CD14-positive monocyte (primary cell): ENCODE measurements around the gene GRIK4. TPM values are rescaled to one million over a fixed set of nuclear protein-coding genes. Genes with fewer than 3 reads are reported as not detected.

ENCODE experiments used
- DNase-seq, 3 donors: peaks; one replicate each; pipeline ENCODE4 v3.0.0-alpha.2; 2011 to 2022
- H2AFZ ChIP-seq: 2 replicates; pipeline ENCODE4 v1.6.0; 2012; ENCODE audit warnings: mild to moderate bottlenecking, low read depth, low read length, inconsistent platforms; ENCODE audit not compliant: insufficient read depth, poor library complexity, severe bottlenecking
- H3K27ac ChIP-seq, 2 donors: 1 replicate in 1 of 2; 2 replicates in 1 of 2; pipeline ENCODE4 v1.5.1; 2012 to 2013; ENCODE audit warnings: low read length in 2 of 2, control low read depth in 1 of 2, inconsistent platforms in 1 of 2, low read depth in 1 of 2, mild to moderate bottlenecking in 1 of 2
- H3K27me3 ChIP-seq, 2 donors: one replicate each; pipeline versions ENCODE4 v1.6.0 to v1.6.1; 2011 to 2013; ENCODE audit warnings: low read length in 2 of 2; ENCODE audit not compliant: control insufficient read depth in 2 of 2, insufficient read depth in 2 of 2
- H3K36me3 ChIP-seq, 2 donors: replicated peaks in 1 of 2; 1 replicate in 1 of 2; 2 replicates in 1 of 2; pipeline versions ENCODE4 v1.5.1 to v1.6.1; 2012 to 2013; ENCODE audit warnings: low read length in 2 of 2, control low read depth in 1 of 2, inconsistent platforms in 1 of 2, mild to moderate bottlenecking in 1 of 2; ENCODE audit not compliant: insufficient read depth in 2 of 2, control insufficient read depth in 1 of 2
- H3K4me1 ChIP-seq, 2 donors: 1 replicate in 1 of 2; 2 replicates in 1 of 2; pipeline versions ENCODE4 v1.5.1 to v1.6.1; 2012 to 2013; ENCODE audit warnings: low read length in 2 of 2, control low read depth in 1 of 2, inconsistent platforms in 1 of 2, mild to moderate bottlenecking in 1 of 2, moderate library complexity in 1 of 2; ENCODE audit not compliant: insufficient read depth in 2 of 2, control insufficient read depth in 1 of 2
- H3K4me2 ChIP-seq: replicated peaks from 2 replicates; pipeline ENCODE3; 2012; ENCODE audit warnings: low read length, moderate library complexity, mild to moderate bottlenecking; ENCODE audit not compliant: poor library complexity, severe bottlenecking; ENCODE audit errors: extremely low read depth
- H3K4me3 ChIP-seq, 3 experiments: fragments of 200-600 bp in 1 of 3; sonication (generic) in 1 of 3; replicated peaks in 1 of 3; 1 replicate in 2 of 3; 2 replicates in 1 of 3; pipeline ENCODE4 v1.5.1; 2011 to 2013; ENCODE audit warnings: low read length in 3 of 3, mild to moderate bottlenecking in 3 of 3, control low read depth in 2 of 3, low read depth in 2 of 3, inconsistent platforms in 1 of 3, moderate library complexity in 1 of 3
- H3K79me2 ChIP-seq: 2 replicates; pipeline ENCODE4 v1.6.0; 2012; ENCODE audit warnings: mild to moderate bottlenecking, control low read depth, inconsistent platforms, low read length, moderate library complexity; ENCODE audit not compliant: insufficient read depth
- H3K9ac ChIP-seq: 2 replicates; pipeline ENCODE4 v1.6.0; 2017; ENCODE audit warnings: low read length, mild to moderate bottlenecking; ENCODE audit not compliant: insufficient read depth, poor library complexity, severe bottlenecking
- H3K9me3 ChIP-seq, 2 donors: replicated peaks in 1 of 2; 1 replicate in 1 of 2; 2 replicates in 1 of 2; pipeline versions ENCODE4 v1.5.1 to v1.6.1; 2012 to 2013; ENCODE audit warnings: low read length in 2 of 2, control low read depth in 1 of 2; ENCODE audit not compliant: control insufficient read depth in 1 of 2, insufficient read depth in 1 of 2
- H4K20me1 ChIP-seq: 2 replicates; pipeline ENCODE4 v1.6.0; 2012; ENCODE audit warnings: mild to moderate bottlenecking, low read length, control low read depth, moderate library complexity; ENCODE audit not compliant: insufficient read depth
- H3K27ac Mint-ChIP-seq, 7 donors: one replicate each; pipeline ENCODE4 v1.8.0; 2020; ENCODE audit warnings: mild to moderate bottlenecking in 7 of 7, mixed read lengths in 7 of 7, moderate library complexity in 6 of 7, inconsistent platforms in 2 of 7
- H3K27me3 Mint-ChIP-seq, 3 donors: one replicate each; pipeline ENCODE4 v1.8.0; 2021 to 2022; ENCODE audit warnings: low read depth in 3 of 3, mild to moderate bottlenecking in 3 of 3, mixed read lengths in 3 of 3, moderate library complexity in 3 of 3, inconsistent platforms in 1 of 3
- H3K36me3 Mint-ChIP-seq, 2 donors: one replicate each; pipeline ENCODE4 v1.8.0; 2020; ENCODE audit warnings: mixed read lengths in 2 of 2, inconsistent platforms in 1 of 2, mild to moderate bottlenecking in 1 of 2
- H3K4me1 Mint-ChIP-seq: one replicate; pipeline ENCODE4 v1.8.0; 2020; ENCODE audit warnings: mild to moderate bottlenecking, mixed read lengths
- H3K4me3 Mint-ChIP-seq, 2 donors: one replicate each; pipeline ENCODE4 v1.8.0; 2020; ENCODE audit warnings: mild to moderate bottlenecking in 2 of 2, mixed read lengths in 2 of 2, moderate library complexity in 1 of 2
- H3K9me3 Mint-ChIP-seq, 7 donors: one replicate each; pipeline ENCODE4 v1.8.0; 2020 to 2022; ENCODE audit warnings: mixed read lengths in 7 of 7, mild to moderate bottlenecking in 6 of 7, moderate library complexity in 6 of 7, inconsistent platforms in 2 of 7
- WGBS: methylation state at CpG from one replicate; pipeline ENCODE4 v1.1.5; 2013; ENCODE audit warnings: missing lambda C conversion rate; ENCODE audit not compliant: insufficient coverage; 5-methylcytosine and 5-hydroxymethylcytosine counted together
- intact Hi-C, 2 donors: fragments of 100-400 bp; cut with micrococcal nuclease; formaldehyde crosslinking; loops; one replicate each; pipeline versions ENCODE4 v1.15.0 to v1.15.1; 2023
- polyA plus RNA-seq, 3 donors: library from polyadenylated mRNA; depleted of rRNA in 1 of 3; unstranded in 2 of 3; stranded (reverse) in 1 of 3; fragments of 300-500 nt in 2 of 3; fragments of >200 nt in 1 of 3; fragmentation: Illumina TruSeq in 2 of 3; gene quantifications; 1 replicate in 2 of 3; 2 replicates in 1 of 3; pipeline ENCODE4 v1.2.3, GENCODE V29; 2012 to 2021
- TF ChIP-seq, protein P1 (sequence below): fragments of 200-600 bp; IDR thresholded peaks from one replicate; pipeline ENCODE4 v1.8.0; 2022; ENCODE audit warnings: antibody characterized with exemption, mild to moderate bottlenecking

GRIK4 gene
- polyA plus RNA-seq, 3 donors = not detected

- Mint-ChIP-seq H3K9me3 (peaks cover 0 to 6% (median 0%) of the 10 kb centered on the region in 7 donors), H3K27me3 (peaks cover 5 to 24% (median 11%) of the 10 kb centered on the region in 3 donors), H3K4me3 (no peak overlapping the region), H3K27ac (no peak overlapping the region), H3K4me1 (no peaks in the 10 kb centered on the region), H3K36me3 (no peaks in the 10 kb centered on the region)
- no peaks in the 10 kb centered on the region for H3K4me1 ChIP-seq
- H3K27me3 ChIP-seq = no peaks in the 10 kb centered on the region
- H3K9me3 ChIP-seq = no peaks in the 10 kb centered on the region
- intact Hi-C loops = no loop called here
- TF ChIP-seq, protein P1, sequence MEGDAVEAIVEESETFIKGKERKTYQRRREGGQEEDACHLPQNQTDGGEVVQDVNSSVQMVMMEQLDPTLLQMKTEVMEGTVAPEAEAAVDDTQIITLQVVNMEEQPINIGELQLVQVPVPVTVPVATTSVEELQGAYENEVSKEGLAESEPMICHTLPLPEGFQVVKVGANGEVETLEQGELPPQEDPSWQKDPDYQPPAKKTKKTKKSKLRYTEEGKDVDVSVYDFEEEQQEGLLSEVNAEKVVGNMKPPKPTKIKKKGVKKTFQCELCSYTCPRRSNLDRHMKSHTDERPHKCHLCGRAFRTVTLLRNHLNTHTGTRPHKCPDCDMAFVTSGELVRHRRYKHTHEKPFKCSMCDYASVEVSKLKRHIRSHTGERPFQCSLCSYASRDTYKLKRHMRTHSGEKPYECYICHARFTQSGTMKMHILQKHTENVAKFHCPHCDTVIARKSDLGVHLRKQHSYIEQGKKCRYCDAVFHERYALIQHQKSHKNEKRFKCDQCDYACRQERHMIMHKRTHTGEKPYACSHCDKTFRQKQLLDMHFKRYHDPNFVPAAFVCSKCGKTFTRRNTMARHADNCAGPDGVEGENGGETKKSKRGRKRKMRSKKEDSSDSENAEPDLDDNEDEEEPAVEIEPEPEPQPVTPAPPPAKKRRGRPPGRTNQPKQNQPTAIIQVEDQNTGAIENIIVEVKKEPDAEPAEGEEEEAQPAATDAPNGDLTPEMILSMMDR = no peak
- no peaks in the 10 kb centered on the region for H3K36me3 ChIP-seq
- H3K27ac ChIP-seq = no peak overlapping the region
- H3K4me2 ChIP-seq = no peak overlapping the region
- no peak for DNase-seq
- H2AFZ ChIP-seq = no peak overlapping the region
- H3K4me3 ChIP-seq = no peak overlapping the region
- WGBS = 93% methylated on average over 6 of the region's 6 CpGs
- no peaks in the 10 kb centered on the region for H3K79me2 ChIP-seq
- no peaks in the 10 kb centered on the region for H4K20me1 ChIP-seq
- no peak overlapping the region for H3K9ac ChIP-seq
Measured at GRCh38 chr11:120698918-120699317, 187.4 kb downstream of the GRIK4 start.

DNA sequence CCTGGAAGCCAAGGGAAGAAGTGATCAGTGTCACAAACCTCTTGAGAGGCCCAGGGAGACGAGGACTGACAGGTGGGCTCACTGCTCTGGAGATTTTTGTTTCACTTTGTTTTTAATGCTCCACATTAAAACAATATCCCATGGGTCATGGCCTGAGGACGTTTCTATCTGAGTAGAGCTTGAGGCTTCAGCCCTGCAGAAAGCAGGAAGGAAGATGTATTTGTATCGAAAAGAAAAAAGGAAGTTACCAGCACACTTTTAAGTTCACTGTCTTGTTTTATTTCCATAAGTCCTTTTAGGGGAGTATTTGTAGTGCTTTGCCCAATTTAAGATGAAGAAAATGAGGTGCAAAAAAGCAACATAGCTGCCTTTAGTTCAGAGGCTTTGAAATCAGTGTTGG, 191.1 kb downstream of the GRIK4 start:
- no peak for DNase-seq
- H3K36me3 ChIP-seq = no peaks in the 10 kb centered on the region
- Mint-ChIP-seq H3K27me3 (peaks cover 3 to 23% (median 10%) of the 10 kb centered on the region in 3 donors), H3K9me3 (peaks cover 1 to 20% (median 15%) of the 10 kb centered on the region in 7 donors), H3K27ac (no peak overlapping the region), H3K4me1 (no peaks in the 10 kb centered on the region), H3K4me3 (no peak overlapping the region), H3K36me3 (no peaks in the 10 kb centered on the region)
- H3K27me3 ChIP-seq = no peaks in the 10 kb centered on the region
- no CpG with 5 or more reads among the region's 3 CpGs for WGBS
- no peak overlapping the region for H3K4me3 ChIP-seq
- H4K20me1 ChIP-seq = no peaks in the 10 kb centered on the region
- H3K79me2 ChIP-seq = no peaks in the 10 kb centered on the region
- H3K4me2 ChIP-seq = no peak overlapping the region
- H3K4me1 ChIP-seq = no peaks in the 10 kb centered on the region
- intact Hi-C loops = no loop called here
- H3K9ac ChIP-seq = no peak overlapping the region
- TF ChIP-seq, protein P1 = no peak
- H2AFZ ChIP-seq = no peak overlapping the region
- no peak overlapping the region for H3K27ac ChIP-seq
- peaks cover 2 to 16% of the 10 kb centered on the region in 2 donors for H3K9me3 ChIP-seq
